ENCODE data around the gene OTOGL.

The OTOGL gene

GRCh38 chr12:80271780-80272179, 172.4 kb downstream of the OTOGL start:
- TF ChIP-seq TOX (CRISPR knock-in tag; IDR thresholded peaks at IDR 0.05; ENCODE audit: borderline replicate concordance) (no peak), POU6F1 (CRISPR knock-in tag; IDR thresholded peaks at IDR 0.05; ENCODE audit: borderline replicate concordance, low read depth) (no peak), OSR1 (CRISPR knock-in tag; IDR thresholded peaks at IDR 0.05) (no peak), BACH2 (CRISPR knock-in tag; IDR thresholded peaks at IDR 0.05; ENCODE audit: borderline replicate concordance) (no peak), TCF4 (CRISPR knock-in tag; IDR thresholded peaks at IDR 0.05; ENCODE audit: borderline replicate concordance) (no peak), ZNF8 (CRISPR knock-in tag; IDR thresholded peaks at IDR 0.05) (no peak), ZFP3 (CRISPR knock-in tag; IDR thresholded peaks at IDR 0.05) (no peak), GLIS3 (CRISPR knock-in tag; IDR thresholded peaks at IDR 0.05) (no peak), ZC3H10 (CRISPR knock-in tag; IDR thresholded peaks at IDR 0.05) (no peak), ESRRG (CRISPR knock-in tag; IDR thresholded peaks at IDR 0.05) (no peak), ZFP30 (CRISPR knock-in tag; IDR thresholded peaks at IDR 0.05) (no peak), ARNTL (CRISPR knock-in tag; IDR thresholded peaks at IDR 0.05; ENCODE audit: borderline replicate concordance, low read depth) (no peak), ISL1 (CRISPR knock-in tag; IDR thresholded peaks at IDR 0.05) (no peak), ZNF565 (CRISPR knock-in tag; conservative IDR thresholded peaks at IDR 0.05; ENCODE audit: low read depth) (no peak), ZNF70 (CRISPR knock-in tag; IDR thresholded peaks at IDR 0.05) (no peak), CREB5 (CRISPR knock-in tag; IDR thresholded peaks at IDR 0.05; ENCODE audit: low read depth) (no peak)
- TF ChIP-seq, protein P1, sequence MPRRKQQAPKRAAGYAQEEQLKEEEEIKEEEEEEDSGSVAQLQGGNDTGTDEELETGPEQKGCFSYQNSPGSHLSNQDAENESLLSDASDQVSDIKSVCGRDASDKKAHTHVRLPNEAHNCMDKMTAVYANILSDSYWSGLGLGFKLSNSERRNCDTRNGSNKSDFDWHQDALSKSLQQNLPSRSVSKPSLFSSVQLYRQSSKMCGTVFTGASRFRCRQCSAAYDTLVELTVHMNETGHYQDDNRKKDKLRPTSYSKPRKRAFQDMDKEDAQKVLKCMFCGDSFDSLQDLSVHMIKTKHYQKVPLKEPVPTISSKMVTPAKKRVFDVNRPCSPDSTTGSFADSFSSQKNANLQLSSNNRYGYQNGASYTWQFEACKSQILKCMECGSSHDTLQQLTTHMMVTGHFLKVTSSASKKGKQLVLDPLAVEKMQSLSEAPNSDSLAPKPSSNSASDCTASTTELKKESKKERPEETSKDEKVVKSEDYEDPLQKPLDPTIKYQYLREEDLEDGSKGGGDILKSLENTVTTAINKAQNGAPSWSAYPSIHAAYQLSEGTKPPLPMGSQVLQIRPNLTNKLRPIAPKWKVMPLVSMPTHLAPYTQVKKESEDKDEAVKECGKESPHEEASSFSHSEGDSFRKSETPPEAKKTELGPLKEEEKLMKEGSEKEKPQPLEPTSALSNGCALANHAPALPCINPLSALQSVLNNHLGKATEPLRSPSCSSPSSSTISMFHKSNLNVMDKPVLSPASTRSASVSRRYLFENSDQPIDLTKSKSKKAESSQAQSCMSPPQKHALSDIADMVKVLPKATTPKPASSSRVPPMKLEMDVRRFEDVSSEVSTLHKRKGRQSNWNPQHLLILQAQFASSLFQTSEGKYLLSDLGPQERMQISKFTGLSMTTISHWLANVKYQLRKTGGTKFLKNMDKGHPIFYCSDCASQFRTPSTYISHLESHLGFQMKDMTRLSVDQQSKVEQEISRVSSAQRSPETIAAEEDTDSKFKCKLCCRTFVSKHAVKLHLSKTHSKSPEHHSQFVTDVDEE (CRISPR knock-in tag; IDR thresholded peaks at IDR 0.05): no peak
- no peak for ATAC-seq

GRCh38 chr12:80272387-80272915, 173.1 kb downstream of the OTOGL start:
- no peak for ATAC-seq

More at GRCh38 chr12:80272387-80272915, 173.1 kb downstream of the OTOGL start:
- TF ChIP-seq ZNF8 (CRISPR knock-in tag; IDR thresholded peaks at IDR 0.05): no peak
- TF ChIP-seq PPARA (CRISPR knock-in tag; IDR thresholded peaks at IDR 0.05; ENCODE audit: borderline replicate concordance): no peak
- no peak for TF ChIP-seq RARB (CRISPR knock-in tag; IDR thresholded peaks at IDR 0.05)
- TF ChIP-seq CREB5 (CRISPR knock-in tag; IDR thresholded peaks at IDR 0.05; ENCODE audit: low read depth): no peak
- TF ChIP-seq TCF4 (CRISPR knock-in tag; IDR thresholded peaks at IDR 0.05; ENCODE audit: borderline replicate concordance): no peak
- TF ChIP-seq GLIS3 (CRISPR knock-in tag; IDR thresholded peaks at IDR 0.05): no peak
- TF ChIP-seq, protein P1 (CRISPR knock-in tag; IDR thresholded peaks at IDR 0.05): no peak
- no peak for TF ChIP-seq ARNTL (CRISPR knock-in tag; IDR thresholded peaks at IDR 0.05; ENCODE audit: borderline replicate concordance, low read depth)
- TF ChIP-seq ZFP3 (CRISPR knock-in tag; IDR thresholded peaks at IDR 0.05): no peak
- no peak for TF ChIP-seq ZC3H10 (CRISPR knock-in tag; IDR thresholded peaks at IDR 0.05)
- no peak for TF ChIP-seq SNAI2 (CRISPR knock-in tag; IDR thresholded peaks at IDR 0.05)
- TF ChIP-seq OSR1 (CRISPR knock-in tag; IDR thresholded peaks at IDR 0.05): no peak
